Right cardiac atrium (tissue), 5 donors: ENCODE measurements around the gene PPIH. TPM values are rescaled to one million over a fixed set of nuclear protein-coding genes. Genes with fewer than 3 reads are reported as not detected.
"Not testable (repeated sequence)": the region's sequence is repeated elsewhere in the genome, so short reads cannot be mapped to it uniquely, and the experiment has no call there.

Source experiments
- ATAC-seq, 2 donors: fragments of 200-7000 bp; cut with Tn5 transposase; one replicate each; pipeline versions ENCODE4 v1.8.0 to v1.9.1; 2020; ENCODE audit warnings: moderate library complexity in 2 of 2, mild to moderate bottlenecking in 1 of 2
- DNase-seq, 3 donors: peaks; one replicate each; pipeline ENCODE4 v3.0.0-alpha.2; 2020
- H3K27ac ChIP-seq: one replicate; pipeline ENCODE4 v1.5.1; 2013; ENCODE audit warnings: mild to moderate bottlenecking, low read length, control low read depth, moderate library complexity
- H3K27me3 ChIP-seq: one replicate; pipeline ENCODE4 v1.6.1; 2013; ENCODE audit not compliant: control insufficient read depth, insufficient read depth
- H3K4me1 ChIP-seq: one replicate; pipeline ENCODE4 v1.6.1; 2013; ENCODE audit warnings: low read length; ENCODE audit not compliant: control insufficient read depth, insufficient read depth
- H3K4me3 ChIP-seq: one replicate; pipeline ENCODE4 v1.5.1; 2013; ENCODE audit warnings: low read length, control low read depth
- H3K9me3 ChIP-seq: one replicate; pipeline ENCODE4 v1.6.1; 2013; ENCODE audit warnings: low read length; ENCODE audit not compliant: control insufficient read depth
- WGBS: extraction: QIAGEN DNeasy Blood & Tissue Kit; methylation state at CpG from one replicate; pipeline ENCODE4 v1.1.7; 2013; 5-methylcytosine and 5-hydroxymethylcytosine counted together
- intact Hi-C, 4 donors: fragments of 100-400 bp; cut with DNase I; formaldehyde crosslinking; loops; one replicate each; pipeline versions ENCODE4 v1.11.0 to v1.14.0; 2022 to 2023
- polyA plus RNA-seq: library from polyadenylated mRNA; stranded (reverse); fragments of 200-250 nt; gene quantifications from one replicate; pipeline ENCODE4 v1.2.3, GENCODE V29; 2013
- total RNA-seq, 4 donors: library from RNA; stranded (reverse); fragmentation: NEBNext Ultra II Directional; extraction: Animal tissue kit (Norgen Biotek cat#: 25700); gene quantifications; one replicate each; pipeline ENCODE4 v1.2.1, GENCODE V29; 2021
- donor health status: healthy with polysubstance abuse.
- donor health status: DM: no; HTN: yes; CAD: no.
- donor health status: DM: no; HTN: no; CAD: no.
- donor health status: DM: no; HTN: yes; CAD: no; lungs with severe emphysema.
- donor health status: DM: yes; HTN: yes; CAD: no.

The PPIH gene
- total and polyA plus RNA-seq, 5 donors: 18.7 to 27.5 (median 20.7) TPM

DNA sequence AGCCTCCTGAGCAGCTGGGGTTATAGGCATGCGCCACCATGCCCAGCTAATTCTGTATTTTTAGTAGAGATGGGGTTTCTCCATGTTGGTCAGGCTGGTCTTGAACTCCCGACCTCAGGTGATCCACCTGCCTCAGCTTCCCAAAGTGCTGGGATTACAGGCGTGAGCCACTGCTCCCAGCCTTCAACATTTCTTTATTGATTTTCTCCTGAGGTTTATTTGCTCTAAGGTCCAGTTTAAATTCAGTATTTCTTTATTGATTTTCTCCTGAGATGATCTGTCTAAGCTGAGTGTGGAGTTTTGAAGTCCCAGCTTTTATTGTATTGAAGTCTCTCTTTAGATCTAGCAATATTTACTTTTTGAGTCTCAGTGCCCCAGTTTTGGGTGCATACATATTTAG, 54.6 kb downstream of the PPIH start:
- intact Hi-C loops, H3K4me1 ChIP-seq, H3K4me3 ChIP-seq, ATAC-seq, H3K27me3 ChIP-seq, H3K9me3 ChIP-seq, H3K27ac ChIP-seq, DNase-seq: not testable (repeated sequence)
- 98% methylated on average over 3 of the region's 3 CpGs for WGBS

- no peak overlapping the region for H3K4me3 ChIP-seq
- DNase-seq (no peak), ATAC-seq (no peak)
- no peaks in the 10 kb centered on the region for H3K4me1 ChIP-seq
- H3K27ac ChIP-seq: no peak overlapping the region
- peaks cover 2% of the 10 kb centered on the region for H3K9me3 ChIP-seq
- no peaks in the 10 kb centered on the region for H3K27me3 ChIP-seq
- intact Hi-C loops: no loop called here
Observed at GRCh38 chr1:42713293-42713692, 55.1 kb downstream of the PPIH start.

DNA sequence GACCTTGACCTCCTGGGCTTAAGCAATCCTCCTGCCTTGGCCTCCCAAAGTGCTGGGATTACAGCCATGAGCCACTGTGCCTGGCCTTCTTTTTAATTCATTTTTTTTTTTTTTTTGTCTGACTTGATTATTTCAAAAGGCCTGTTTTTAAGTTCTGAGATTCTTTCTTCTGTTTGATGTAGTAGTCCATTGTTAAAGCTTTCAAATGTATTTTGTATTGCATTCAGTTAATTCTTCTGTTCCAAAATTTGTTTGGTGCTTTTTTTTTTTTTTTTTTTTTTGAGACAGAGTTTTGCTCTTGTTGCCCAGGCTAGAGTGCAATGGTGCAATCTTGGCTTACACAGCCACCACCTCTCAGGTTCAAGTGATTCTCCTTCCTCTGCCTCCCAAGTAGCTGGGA, 56.2 kb downstream of the PPIH start:
- H3K4me3 ChIP-seq, intact Hi-C loops, H3K27me3 ChIP-seq, DNase-seq, H3K9me3 ChIP-seq, H3K27ac ChIP-seq, H3K4me1 ChIP-seq, ATAC-seq: not testable (repeated sequence)

- intact Hi-C loops: no loop called here
- Histone ChIP-seq H3K4me1 (no peaks in the 10 kb centered on the region), H3K4me3 (no peak overlapping the region), H3K27me3 (no peaks in the 10 kb centered on the region), H3K27ac (no peak overlapping the region), H3K9me3 (no peaks in the 10 kb centered on the region)
- DNase-seq (no peak), ATAC-seq (no peak)
- WGBS: 93% methylated on average over 1 of the region's 1 CpG
Observed at GRCh38 chr1:42720868-42721267, 62.6 kb downstream of the PPIH start.

- ATAC-seq (no peak), DNase-seq (no peak)
- Histone ChIP-seq H3K27ac (no peak overlapping the region), H3K9me3 (no peaks in the 10 kb centered on the region), H3K4me3 (no peak overlapping the region), H3K4me1 (no peaks in the 10 kb centered on the region), H3K27me3 (no peaks in the 10 kb centered on the region)
- 95% methylated on average over 3 of the region's 3 CpGs for WGBS
- intact Hi-C loops: no loop called here
Observed at GRCh38 chr1:42721926-42722325, 63.7 kb downstream of the PPIH start.

DNA sequence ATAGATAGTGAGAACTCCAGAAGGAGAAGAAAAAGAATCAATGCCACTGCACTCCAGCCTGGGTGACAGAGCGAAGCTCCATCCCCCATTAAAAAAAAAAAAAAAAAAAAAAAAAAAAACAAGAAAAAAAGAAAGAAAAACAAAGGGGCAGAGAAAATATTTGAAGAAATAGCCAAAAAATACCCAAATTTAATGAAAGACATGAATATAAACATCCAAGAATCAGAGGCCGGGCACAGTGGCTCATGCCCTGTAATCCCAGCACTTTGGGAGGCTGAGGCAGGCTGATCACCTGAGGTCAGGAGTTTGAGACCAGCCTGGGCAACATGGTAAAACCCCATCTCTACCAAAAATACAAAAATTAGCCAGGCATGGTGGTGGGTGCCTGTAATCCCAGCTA, 64.2 kb downstream of the PPIH start:
- ATAC-seq, H3K9me3 ChIP-seq, H3K4me1 ChIP-seq, intact Hi-C loops, H3K27me3 ChIP-seq, DNase-seq, H3K27ac ChIP-seq, H3K4me3 ChIP-seq: not testable (repeated sequence)
- 99% methylated on average over 2 of the region's 2 CpGs for WGBS

DNA sequence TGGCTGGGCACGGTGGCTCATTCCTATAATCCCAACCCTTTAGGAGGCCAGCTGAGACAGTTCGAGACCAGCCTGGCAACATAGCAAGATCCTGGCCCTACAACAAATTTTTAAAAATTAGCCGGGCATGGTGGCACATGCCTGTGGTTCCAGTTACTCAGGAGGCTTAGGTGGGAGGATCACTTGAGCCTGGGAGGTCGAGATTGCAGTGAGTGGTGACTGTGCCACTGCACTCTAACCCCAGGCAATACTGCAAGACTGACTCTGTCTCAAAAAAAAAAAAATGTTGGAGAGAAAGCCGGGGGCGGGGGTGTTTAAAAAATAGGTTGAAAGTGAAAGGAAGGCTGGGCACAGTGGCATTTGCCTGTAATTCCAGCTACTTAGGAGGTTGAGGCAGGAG, 65.3 kb downstream of the PPIH start:
- Histone ChIP-seq H3K27me3 (no peaks in the 10 kb centered on the region), H3K4me3 (no peak overlapping the region), H3K9me3 (no peaks in the 10 kb centered on the region), H3K27ac (no peak overlapping the region), H3K4me1 (no peaks in the 10 kb centered on the region)
- 83% methylated on average over 6 of the region's 6 CpGs for WGBS
- intact Hi-C loops: no loop called here
- ATAC-seq: no peak
- no peak for DNase-seq

GRCh38 chr1:42725820-42726219, 67.6 kb downstream of the PPIH start:
- H3K4me1 ChIP-seq, intact Hi-C loops, ATAC-seq, H3K9me3 ChIP-seq, DNase-seq, H3K27me3 ChIP-seq, H3K27ac ChIP-seq, H3K4me3 ChIP-seq: not testable (repeated sequence)
- 97% methylated on average over 4 of the region's 4 CpGs for WGBS

Other genes starting within 250 kb of the PPIH start
- gene ZMYND12, start 202.4 kb upstream of the PPIH start, total RNA-seq: 1 to 10 TPM in 2 of 4 donors, under 1 TPM in 2; 0.56 to 2.1 (median 1.2) TPM
- gene ZMYND12, start 202.4 kb upstream of the PPIH start, polyA plus RNA-seq: 1.7 TPM
- 10 to 100 TPM; 36.6 to 46.2 (median 40.6) TPM for gene PPCS, start 201.9 kb upstream of the PPIH start, total RNA-seq
- 63.5 TPM for gene PPCS, start 201.9 kb upstream of the PPIH start, polyA plus RNA-seq
- gene CCDC30, start 195.1 kb upstream of the PPIH start, total RNA-seq: 1 to 10 TPM; 1.4 to 2.9 (median 2.3) TPM
- gene CCDC30, start 195.1 kb upstream of the PPIH start, polyA plus RNA-seq: 0.61 TPM
- 100 to 1,000 TPM; 816 to 882 (median 837) TPM for gene YBX1, start 24.0 kb downstream of the PPIH start, total RNA-seq
- gene YBX1, start 24.0 kb downstream of the PPIH start, polyA plus RNA-seq: 993 TPM
- gene CLDN19, start 81.8 kb downstream of the PPIH start, total RNA-seq: not detected
- 0.79 TPM for gene CLDN19, start 81.8 kb downstream of the PPIH start, polyA plus RNA-seq
- 10 to 100 TPM; 12.8 to 17.8 (median 15.3) TPM for gene P3H1, start 108.6 kb downstream of the PPIH start, total RNA-seq
- 11.1 TPM for gene P3H1, start 108.6 kb downstream of the PPIH start, polyA plus RNA-seq
- 10 to 100 TPM in 1 of 4 donors, 1 to 10 TPM in 3; 5.9 to 11.3 (median 7.5) TPM for gene C1orf50, start 108.8 kb downstream of the PPIH start, total RNA-seq
- gene C1orf50, start 108.8 kb downstream of the PPIH start, polyA plus RNA-seq: 3.8 TPM
- gene TMEM269, start 126.6 kb downstream of the PPIH start, total RNA-seq: under 1 TPM in 1 of 4 donors, not detected in 3; 0.06 TPM
- gene TMEM269, start 126.6 kb downstream of the PPIH start, polyA plus RNA-seq: not detected
- 1 to 10 TPM; 3.4 to 6.8 (median 5.7) TPM for gene ERMAP, start 158.7 kb downstream of the PPIH start, total RNA-seq
- gene ERMAP, start 158.7 kb downstream of the PPIH start, polyA plus RNA-seq: 2.2 TPM
- 10 to 100 TPM; 12.7 to 17.5 (median 13.6) TPM for gene SVBP, start 159.0 kb downstream of the PPIH start, total RNA-seq
- gene SVBP, start 159.0 kb downstream of the PPIH start, polyA plus RNA-seq: 28.9 TPM
- 10 to 100 TPM in 1 of 4 donors, 1 to 10 TPM in 3; 5.5 to 10.3 (median 9.1) TPM for gene ZNF691, start 188.2 kb downstream of the PPIH start, total RNA-seq
- gene ZNF691, start 188.2 kb downstream of the PPIH start, polyA plus RNA-seq: 7.7 TPM